HG02973 (cell line): ENCODE data around the gene CFAP61.
"Not testable (repeated sequence)": the region's sequence is repeated elsewhere in the genome, so short reads cannot be mapped to it uniquely, and the experiment has no call there.

Source experiments
- ATAC-seq: cut with Tn5 transposase; IDR thresholded peaks from one replicate; pipeline ENCODE4 v1.9.1; 2021; ENCODE audit warnings: moderate library complexity; ENCODE audit not compliant: unreplicated experiment

The CFAP61 gene

DNA sequence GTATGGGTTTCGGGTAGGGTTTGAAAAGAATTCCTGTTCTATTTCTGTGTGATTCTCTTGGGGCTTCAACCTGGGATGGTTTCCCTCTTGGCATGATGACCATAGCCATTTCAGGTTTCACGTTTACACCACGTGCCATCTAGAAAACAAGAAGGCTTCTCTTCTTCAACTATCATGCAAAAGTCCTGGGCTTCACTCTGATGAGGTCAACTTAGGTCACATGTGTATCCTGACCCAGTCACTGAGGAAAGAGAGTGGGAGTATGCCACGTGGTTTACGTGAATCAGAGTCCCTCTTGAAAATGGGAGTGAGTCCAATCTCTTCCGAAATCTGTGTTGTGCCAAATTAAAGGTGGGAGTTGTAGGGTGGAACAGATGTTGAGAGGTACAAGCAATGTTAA lies 174.2 kb downstream of the CFAP61 start:
- no peak for ATAC-seq

DNA sequence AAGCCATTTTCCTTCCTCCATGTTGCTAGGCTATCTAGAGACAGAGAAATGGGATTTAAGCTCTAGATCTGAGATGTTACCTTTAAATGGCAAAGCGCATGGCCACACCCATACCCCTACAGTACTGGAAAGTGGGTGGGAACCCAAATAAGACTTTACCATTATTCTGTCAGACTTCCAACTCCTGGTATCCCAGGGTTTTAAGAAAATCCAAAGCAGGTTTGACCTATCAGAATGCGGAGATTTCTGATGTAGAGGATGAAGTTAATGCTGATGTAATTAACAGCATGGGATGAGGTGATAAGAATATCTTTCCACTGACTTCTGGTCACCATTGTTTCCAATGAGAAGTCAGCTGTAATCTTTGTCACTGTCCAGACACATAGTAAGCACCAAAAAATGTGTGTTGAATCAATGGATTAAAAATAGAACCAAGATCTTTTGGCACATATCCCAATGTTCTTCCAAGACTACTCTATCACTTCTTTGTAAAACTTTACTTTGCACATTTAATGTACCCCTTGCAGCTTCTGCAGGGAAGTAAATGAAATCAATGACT lies 174.8 kb downstream of the CFAP61 start:
- ATAC-seq, result no peak

DNA sequence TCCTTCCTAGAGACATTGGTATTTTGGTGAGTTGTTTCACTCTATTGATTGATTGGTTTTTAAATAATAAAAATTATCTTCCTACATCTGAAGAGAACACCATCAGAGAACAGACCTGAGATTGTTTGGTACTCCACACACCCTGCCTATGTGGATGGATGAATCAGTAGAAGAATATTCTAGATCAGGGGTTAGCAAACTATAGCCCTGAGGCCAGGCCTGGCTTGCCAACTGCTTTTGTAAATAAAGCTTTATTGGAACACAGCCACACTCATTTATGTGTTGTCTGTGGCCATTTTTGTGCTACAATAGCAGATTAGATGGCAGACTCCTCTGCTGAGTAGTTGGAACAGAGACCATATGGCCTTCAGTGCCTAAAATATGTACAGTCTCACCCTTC lies 176.0 kb downstream of the CFAP61 start:
- ATAC-seq, result no peak

DNA sequence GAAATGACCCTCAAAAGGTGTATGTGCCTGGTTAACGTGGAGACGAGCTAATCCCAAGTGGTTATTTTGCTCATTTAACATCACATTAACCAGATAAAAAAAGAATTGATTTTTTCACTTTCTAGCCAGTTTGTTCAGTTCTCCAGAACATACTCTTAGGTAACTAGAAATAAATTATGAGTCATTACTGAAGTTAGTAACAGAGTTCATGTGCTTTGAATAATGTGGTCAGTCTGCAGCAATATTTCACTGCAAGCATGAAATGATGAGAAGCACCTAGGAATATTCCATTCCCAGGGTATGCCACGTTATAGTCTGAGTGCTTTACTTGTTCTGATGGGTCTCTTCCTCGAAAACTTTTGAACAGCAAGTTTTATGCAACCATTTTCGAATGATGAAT lies 177.3 kb downstream of the CFAP61 start:
- no peak for ATAC-seq

DNA sequence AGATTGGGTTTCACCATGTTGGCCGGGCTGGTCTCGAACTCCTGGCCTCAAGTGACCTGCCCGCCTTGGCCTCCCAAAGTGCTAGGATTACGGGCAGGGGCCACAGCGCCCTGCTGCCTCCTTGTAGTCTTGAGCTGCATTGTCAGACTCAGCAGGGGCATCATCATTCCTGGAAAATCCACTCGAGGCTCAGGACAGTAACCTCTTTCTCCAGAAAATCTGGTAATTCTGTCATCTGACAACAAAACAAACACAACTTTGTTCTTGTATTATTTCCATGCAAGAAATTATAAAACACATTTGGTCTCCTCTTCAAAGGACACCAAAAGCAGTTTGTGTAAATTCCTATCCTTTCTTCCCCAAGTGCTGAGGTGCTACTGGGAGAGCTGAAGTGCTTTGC lies 178.4 kb downstream of the CFAP61 start:
- ATAC-seq, result no peak

DNA sequence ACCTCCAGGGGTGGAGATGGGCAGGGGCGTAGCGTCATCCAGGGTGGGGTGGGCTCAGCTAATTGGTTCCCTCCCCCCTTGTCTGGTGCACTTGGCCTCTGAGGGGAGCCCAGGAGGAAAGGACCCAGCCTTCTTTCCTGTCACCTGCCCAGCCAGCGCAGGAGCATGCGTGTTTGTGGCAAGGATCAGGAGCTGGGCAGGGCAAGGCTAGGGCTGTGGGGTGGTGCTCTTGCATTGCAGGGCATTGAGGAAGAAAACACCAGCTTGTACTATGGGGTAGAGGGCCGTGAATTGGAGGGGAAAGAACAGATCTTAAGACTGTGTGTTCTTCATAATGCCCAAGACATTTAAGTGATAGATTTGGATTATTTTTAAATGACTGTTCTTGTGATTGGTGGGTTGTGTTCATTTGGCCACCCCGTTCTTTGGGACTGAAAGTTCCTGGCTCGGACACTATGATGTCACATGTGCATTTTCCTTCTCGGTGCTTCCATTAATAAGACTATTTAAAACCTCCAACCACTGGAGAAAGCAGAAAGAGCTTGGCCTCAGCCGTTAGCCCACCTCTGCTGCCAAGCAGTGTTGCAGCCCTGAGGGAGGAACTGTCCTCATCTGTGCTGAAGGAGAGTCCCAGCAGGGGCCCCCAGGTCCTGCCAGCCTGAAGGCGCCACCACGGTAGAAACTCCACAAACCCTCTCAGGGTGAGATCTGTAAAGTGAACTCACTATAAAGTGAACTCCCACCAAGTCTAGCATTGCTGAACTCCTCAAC lies 179.4 kb downstream of the CFAP61 start:
- ATAC-seq, result no peak

DNA sequence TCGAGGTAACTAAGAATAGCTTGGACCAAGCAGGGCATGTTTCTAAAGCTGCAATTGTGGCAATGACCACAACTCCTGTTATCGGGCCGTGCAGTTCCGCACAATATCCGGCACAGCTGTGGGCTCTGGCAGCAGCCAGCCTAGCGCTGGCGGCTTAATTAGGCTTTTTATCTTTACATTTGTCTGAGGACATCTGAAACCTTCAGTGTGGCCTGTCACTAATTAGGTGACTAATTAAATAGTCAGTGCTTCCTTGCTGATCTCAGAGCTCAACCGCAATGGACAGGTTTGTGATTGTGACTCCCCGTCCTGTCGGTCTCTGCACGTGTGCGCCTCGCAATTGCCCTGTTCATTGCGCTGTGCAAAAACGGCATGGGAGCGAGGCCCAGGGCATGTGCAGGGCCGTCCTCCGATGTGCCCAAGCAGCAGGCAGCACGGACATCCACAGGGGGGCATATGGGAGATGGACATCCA lies 180.7 kb downstream of the CFAP61 start:
- ATAC-seq, result no peak

DNA sequence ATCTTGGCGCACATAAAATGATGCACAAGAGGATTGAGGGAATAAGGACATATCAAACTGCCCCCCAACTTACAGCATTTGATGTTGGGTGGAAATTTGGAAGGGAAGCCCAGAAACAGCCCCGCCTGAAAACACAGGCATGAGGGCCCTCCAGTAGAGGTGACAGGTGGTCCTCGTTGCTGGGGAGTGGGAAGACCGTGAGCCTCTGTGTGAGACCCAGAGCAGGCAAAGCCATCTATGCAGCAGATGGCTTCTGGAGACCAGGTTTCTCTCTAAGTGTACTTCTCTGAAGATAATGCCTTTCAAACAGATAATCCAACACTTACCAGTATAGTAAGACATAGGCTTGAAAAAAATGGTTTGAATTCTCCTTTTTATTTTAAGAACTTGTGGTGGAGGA lies 183.3 kb downstream of the CFAP61 start:
- ATAC-seq, result no peak

DNA sequence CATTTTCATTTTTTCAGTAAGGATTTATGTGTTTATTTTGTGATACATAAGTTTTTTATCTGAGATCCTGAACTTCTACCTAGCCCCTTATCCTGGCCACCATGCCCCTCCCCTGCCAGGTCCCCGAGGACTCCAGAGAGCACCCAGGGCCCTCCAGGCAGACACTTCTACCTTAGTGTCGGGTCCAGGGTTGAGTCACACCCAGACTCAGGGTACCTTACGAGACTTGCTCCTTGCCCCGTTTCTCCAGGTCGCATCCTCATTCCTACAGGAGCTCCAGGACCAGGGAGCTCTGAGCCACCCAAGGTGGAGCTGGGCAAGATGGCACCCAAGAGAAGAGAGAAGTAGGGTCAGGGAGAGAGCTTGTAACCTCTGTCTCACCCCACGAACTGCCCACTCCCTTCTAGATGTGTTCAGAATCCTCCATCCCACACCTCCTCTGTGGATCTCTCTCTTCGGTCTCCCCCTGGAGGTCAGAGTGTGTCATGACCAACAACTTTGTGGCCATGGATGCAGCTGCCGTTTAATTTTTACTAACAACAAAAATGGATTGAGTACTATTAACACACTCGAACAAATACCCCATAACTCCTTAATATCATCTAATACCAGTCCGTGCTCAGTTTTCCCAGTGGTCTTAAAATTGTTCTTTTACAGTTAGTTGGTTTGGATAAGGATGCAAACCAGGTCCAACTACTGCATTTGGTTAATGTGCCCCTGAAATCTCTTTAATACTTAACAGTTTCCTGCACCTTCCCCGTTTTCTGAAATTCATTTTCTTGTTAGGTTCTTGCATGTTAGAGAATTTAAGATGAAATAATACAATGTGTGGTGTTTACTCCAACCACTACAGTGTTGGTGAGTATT lies 185.0 kb downstream of the CFAP61 start:
- no peak for ATAC-seq

DNA sequence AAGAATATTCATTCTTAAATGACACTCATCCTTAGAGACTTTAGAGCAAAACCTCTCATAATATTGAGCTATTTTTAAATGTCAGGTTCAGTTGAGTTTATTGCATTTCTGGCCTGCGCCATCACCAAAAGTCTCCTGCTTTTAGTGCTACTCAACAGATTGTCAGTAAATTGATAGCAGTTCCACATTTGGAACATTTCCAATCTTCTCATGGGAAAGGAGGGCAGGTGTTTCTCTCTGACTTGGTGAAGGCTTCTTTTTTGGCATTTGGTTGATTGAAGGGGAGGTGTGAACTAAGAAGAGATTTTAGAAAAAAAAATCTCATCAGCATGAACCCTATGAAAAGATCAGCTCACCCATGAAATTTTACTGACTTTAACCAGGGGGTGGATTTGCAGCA lies 189.6 kb downstream of the CFAP61 start:
- ATAC-seq, result no peak

DNA sequence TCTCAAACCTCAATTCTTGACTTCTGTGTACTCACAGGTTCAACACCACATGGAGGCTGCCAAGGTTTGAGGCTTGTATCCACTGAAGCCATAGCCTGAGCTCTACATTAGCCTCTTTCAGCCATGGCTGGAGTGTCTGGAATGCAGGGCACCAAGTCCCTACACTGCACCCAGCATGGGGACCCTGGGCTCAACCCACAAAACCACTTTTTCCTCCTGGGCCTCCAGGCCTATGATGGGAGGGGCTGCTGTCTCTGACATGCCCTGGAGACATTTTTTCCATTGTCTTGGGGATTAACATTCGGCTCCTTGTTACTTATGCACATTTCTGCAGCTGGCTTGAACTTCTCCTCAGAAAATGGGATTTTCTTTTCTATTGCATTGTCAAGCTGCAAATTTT lies 192.1 kb downstream of the CFAP61 start:
- not testable (repeated sequence) for ATAC-seq

DNA sequence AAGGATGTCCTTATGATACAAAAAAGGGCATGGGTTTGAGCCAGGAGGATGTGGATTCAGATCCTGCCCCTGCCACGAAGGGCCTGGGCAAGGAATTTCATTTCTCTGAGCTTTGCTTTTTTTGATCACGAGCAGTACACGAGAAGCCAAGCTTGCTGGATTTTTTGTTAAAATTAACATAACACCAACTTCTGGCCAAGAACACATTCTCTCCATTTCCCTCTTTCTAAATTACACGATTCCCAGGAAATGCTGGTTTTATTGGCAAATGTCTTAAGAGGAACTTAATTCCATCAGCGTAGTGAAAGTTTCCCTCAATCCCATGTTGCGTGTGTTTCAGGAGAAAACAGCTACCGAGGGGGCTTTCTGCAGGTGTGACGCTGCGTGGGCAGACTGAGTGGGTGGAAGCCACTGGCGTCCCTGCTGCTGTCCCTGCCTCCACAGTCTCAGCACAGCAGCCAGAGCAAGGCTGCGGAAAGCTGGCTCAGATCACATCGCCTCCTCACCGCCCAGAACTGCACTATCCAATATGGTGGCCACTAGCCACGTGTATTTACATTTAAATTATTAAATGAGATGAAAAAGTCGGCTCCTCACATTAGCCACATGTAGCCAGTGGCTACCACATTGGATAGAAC lies 194.8 kb downstream of the CFAP61 start:
- ATAC-seq, result no peak

DNA sequence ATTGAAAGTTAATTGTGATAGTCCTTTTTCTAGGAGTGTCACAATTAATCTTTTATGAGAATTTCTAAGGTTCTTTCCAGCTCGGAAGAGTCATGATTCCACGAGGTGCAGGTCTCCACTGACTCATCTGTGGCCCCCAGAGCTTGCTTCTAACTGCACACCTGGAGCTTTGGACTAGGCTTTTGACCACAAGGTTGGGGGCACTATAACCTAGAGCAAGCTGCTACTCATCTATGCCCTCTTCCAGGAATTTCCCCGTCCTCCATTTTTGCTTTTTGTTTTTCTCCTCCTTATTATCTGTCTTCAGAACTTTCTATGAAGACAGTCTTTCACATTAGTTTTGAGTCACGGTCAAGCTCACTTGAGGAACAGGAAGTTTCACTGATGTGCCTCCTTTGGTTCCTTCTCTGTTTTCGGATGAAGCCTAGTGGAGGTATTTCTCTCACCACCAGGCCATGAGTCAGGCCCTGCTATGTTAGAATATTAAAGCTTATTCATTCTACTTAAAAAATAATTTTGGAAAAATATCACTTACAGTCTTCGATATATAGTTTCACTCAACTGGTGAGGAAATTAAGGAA lies 196.4 kb downstream of the CFAP61 start:
- ATAC-seq, result no peak

DNA sequence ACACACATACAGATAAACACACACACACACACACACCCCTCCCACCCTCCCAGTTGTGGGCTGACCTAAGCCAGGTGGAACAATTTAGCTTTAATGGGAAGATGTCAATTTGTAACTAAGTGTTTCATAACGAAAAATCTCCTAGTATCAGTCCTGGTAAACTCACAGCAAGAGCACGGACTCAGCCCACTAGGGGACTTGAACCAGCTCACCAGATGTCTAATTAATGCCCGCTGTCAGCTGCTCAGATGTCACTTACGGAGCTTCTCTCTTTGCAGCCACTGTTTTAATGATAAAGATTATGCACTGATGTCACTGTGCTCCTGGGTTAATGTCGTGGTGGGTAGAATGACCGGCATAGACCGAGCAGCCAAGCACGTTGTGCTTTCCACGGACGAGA lies 199.0 kb downstream of the CFAP61 start:
- no peak for ATAC-seq

DNA sequence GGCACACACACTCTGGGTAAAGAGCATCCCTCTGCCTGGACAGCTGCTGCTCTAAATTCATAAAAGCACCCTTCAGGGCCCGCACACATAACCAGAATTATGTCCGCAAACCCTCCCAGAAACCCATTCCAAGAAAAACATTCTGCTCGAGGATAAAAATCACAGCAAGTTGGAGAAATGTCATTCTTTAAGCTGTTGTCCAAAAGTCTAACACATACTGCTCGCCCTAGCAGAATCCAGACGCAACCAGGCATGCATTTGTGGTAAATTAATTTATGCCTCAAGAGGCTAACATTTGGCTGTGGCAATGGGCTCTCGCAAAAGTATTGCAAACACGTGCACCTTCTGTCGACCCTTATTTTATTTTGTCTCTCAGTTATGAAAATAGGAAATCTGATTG lies 199.5 kb downstream of the CFAP61 start:
- ATAC-seq, result no peak

DNA sequence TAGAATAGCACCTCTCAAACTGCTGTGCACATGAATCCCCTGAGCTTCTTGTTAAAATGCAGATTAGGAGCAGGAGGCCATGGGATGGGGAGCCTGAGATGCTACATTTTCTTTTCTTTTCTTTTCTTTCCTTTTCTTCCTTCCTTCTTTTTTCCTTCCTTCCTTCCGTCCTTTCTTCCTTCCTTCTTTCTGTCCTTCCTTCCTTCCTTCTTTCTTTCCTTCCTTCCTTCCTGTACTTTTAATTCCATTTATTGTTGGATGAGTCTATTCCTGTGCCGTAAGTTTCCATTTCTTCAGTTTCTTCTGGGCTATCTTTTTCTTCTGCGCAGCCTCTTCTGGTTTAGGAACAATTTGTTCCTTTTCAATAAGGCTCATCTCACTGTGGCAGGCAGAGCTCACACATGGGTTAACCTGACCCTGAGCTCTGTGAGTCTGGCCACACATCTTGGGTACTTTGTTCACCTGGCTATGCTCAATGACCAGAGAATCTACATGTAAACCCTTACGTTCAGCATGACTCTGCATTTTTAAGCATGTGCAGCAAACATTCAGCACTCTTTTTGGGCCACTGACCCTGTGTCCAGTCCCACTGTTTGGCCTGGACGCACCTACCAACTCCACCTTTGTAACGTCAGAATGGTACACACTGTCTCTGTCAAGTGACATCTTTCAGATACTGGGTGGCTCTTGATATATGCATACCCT lies 200.9 kb downstream of the CFAP61 start:
- ATAC-seq, result no peak

DNA sequence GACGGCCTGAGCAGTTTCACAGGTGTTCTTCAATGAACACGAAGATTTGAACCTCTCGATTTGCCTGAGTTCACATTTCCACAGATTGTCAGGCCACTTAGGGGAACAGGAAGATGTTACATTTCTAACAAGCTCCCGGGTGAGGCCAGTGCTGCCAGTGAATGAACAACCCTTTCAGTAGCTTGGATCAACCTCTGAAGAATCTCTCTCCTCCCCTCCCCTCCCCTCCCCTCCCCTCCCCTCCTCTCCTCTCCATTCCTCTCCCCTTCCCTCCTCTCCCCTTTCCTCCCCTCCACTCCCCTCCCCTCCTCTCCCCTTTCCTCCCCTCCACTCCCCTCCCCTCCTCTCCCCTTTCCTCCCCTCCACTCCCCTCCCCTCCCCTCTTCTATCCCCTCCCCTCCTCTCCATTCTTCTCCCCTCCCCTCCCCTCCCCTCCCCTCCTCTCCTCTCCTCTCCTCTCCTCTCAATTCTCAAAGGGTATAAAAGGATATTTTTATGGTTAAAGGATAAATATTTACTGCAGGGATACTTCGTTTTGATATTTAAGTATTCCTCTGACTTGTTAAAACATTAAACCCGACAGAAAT lies 201.5 kb downstream of the CFAP61 start:
- no peak for ATAC-seq

DNA sequence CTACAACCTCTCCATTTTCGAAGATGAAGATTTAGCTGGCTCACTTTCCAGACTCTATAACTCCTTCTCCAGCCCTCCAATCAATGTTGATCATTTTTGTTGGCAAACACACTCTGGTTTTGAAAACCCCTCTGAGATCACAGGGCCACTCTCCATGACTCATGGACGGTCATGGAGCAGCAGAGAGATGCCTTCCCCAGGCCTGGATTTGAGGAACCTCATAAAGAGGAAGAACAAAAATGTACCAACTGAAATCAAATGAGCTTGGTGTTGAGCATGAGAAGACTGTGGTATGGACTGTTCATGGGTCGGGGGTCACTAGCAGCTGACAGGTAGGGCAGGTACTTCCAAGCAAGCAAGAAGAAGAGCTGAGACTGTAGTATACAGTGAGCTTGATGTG lies 202.8 kb downstream of the CFAP61 start:
- no peak for ATAC-seq

DNA sequence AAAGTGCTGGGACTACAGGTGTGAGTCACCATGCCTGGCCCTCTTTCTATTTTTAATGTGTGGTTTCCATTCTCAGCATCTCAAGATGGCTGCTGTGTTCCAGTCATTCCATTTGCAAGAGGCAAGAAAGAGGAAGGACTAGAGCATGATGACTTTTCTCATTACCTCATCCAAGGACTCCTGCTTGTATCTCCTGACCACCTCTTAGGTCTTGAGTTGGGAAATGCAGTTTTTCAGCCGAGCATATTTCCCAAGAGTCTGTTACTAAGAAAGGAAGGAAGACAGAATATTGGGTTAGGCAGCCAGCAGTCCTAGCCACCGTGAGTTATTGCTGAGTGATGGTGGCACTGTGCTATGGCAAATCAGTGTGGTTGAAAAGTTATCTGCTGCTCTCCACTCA lies 207.2 kb downstream of the CFAP61 start:
- no peak for ATAC-seq

DNA sequence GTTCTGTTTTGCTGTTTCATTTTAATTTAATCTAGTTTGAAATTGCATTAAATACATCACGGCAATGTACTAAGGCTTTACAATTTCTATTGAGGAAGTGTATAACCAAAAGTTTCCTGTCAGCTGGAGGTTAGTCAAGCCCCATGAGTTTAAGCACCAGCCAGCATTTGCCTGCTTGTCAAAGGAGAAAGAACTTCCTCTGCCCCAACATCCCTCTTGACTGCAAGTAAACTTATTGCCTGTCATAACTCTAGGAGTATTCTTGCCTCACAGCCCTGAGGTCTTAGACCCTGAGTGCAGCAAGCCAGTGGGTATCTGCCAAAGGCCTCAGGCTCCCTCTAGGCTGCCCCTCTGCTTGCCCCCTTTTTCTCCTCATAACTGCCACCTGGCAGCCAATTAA lies 208.8 kb downstream of the CFAP61 start:
- ATAC-seq, result no peak
